HG03045 (cell line): Measurements from ENCODE around the gene MLLT3.

Source experiments
- ATAC-seq: cut with Tn5 transposase; IDR thresholded peaks from one replicate; pipeline ENCODE4 v1.9.1; 2021; ENCODE audit warnings: mild to moderate bottlenecking, moderate library complexity; ENCODE audit not compliant: unreplicated experiment

The MLLT3 gene

DNA sequence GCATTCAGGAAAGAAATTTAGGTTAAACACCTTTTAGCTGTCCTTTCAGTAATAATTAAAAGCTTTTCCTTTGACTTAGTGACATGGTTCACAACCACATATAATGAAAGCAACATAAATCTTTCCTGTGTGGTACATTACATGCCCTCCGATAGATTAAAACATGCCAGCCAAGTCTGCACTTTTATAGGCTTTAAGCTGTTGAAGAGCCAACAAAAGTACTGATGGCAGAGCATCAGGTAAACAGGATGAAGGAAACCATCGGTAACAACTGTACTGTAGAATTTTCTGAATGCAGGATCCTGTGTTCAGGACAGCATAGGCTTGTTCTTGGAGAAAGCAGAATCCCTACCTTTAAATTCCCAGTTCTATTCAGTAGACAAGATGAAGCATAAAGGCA is 226.6 kb downstream of the MLLT3 start:
- ATAC-seq, result no peak

DNA sequence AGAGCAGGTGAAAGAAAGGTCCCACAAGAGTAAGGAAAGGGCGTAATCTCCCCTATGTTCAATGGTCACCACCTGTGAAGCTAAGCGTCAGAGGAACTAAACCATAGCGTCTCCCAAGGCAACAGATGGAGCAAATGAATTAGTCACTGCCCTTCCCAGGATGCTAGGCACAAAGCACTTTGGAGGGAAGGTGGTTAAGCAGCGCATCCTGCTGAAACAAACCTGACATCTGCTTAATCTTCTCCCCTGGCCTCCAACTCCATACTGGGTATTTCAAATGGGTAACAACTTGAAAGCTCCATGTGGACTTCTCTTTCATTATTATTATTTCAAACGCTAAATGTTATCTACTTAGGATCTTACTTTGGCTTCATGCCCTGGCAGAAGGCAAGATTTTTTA is 227.3 kb downstream of the MLLT3 start:
- ATAC-seq, result no peak

DNA sequence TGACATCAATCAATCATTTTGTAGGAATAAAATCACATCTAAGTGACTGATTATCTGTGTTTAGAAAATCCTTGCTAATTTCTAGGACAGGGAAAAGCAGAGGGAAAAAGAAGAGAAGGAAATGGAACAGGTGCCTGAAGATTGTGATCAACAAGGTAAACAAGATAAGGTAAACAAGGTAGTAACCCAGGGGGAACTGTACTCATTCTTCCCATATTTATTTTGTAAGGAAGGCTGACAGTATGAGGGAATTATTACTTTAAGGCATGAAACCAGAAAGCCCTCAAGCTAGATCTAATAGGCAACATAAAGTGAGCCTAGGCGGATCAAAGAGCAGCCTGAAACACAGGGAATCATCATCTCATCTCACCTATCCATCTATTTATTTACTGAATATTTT is 231.1 kb downstream of the MLLT3 start:
- no peak for ATAC-seq

DNA sequence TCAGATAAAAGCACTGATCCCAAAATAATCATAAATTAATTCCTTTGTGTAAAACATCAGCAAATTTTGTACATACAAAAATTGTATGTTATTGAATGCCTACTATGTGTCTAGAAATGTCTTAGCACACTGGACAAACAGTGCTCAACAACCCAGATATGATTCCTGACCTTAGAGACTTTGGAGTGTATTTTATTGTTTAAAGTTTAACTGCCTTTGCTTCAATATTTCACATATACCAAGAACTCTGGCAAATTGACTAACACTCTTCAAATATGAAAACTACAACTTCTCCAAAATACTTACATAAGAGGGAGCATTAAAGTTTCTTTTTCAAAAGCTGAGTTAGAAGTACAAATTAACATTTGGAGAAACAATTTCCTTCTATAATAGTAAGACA is 231.9 kb downstream of the MLLT3 start:
- ATAC-seq, result no peak

DNA sequence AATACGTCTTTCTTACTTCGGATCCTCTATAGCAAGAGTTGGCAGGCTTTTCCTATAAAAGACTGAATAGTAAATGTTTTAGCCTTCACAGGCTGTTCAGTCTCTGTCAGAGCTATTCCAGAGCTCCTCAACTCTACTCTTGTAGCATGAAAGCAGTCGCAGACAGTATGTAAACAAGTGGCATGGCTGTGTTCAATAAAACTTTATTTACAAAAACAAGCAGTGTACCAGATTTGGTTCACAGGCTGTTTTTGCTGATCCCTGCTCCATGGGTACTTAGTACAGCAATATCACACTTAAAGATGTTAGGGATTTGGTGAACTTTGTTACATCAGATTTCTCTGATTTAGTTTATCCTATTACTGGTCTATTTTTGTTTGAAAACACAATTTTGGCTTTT is 235.2 kb downstream of the MLLT3 start:
- no peak for ATAC-seq

DNA sequence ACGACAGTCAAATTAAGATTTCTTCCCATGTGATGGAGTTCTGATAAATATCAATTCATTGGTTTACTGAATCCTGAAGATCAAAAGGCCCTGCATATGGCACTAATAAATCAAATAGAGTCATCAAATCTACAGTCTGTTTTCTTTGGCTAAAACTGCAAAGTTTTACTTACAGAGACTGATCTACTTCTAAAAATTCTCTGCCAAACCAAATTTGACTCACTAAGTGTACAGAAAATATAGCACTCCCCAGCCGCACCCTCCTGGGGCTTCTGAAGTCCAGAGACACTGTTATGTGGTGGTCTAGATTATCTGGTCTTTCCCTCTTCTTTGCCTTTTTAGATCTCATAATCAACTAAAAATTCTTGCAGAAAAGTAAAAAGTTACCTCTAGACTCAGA is 237.7 kb downstream of the MLLT3 start:
- ATAC-seq, result no peak

DNA sequence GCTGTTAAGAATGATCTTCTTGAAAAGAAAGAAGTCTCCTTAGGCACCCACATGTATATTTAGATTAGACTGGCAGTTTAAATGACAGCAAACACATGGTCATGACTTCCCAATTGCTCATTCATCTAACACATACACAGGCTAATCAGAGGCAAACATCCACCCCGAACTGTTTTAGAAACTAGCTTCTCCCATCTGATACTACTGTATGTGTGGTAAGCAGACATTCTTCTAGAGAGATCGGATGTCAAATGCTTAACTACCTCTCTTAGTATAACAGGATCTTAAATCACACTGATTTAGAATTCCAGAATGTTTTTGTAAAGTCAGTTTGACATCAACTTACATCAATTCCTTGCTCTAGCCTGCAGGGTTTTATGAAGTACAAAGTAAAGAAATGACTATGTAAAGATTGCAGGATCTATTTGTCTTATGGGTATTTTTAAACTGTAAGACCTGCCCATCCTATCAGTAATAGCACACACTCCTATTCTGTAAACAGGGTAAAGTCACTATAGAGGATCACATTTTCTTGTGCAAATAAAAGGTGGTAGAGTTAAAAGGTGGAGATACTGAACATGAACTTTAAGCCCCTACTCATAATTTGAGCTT is 239.7 kb downstream of the MLLT3 start:
- ATAC-seq, result no peak

DNA sequence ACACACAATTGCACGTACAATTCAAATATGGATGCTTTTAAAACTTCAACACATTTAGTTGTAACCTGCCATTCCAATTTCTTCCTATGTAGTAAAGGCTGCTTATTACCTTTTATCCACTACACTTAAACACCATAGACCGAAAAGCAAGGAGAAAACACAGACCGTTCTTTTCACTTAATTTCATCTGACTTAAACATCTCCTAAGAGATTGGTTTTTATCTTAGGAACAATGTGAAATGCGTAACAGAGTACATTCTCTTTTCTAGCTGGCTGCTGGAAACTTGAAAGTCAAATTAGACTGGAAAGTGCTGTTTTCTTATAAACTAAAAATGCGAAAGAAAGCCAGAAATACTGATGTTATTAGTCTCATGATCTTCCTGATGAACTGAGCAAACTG is 241.8 kb downstream of the MLLT3 start:
- no peak for ATAC-seq

DNA sequence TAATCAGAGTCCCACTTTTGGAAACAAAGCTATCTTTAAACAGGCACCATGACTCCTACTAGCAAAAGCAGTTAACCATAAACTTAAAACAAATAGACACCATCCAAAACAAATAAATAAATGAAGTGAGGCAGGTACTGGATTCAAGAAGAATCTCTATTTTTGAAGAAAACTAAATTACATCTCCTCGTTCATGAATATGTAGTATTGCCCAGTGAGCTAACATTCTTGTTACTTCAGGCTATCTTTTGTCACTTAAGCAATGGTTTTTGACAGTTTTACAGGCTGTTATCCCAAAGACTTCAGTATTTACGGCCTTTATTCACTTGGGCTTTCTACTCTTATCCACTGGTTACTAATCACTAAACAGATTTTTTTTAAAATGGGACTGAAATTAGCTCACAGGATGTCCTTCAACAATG is 242.5 kb downstream of the MLLT3 start:
- no peak for ATAC-seq

DNA sequence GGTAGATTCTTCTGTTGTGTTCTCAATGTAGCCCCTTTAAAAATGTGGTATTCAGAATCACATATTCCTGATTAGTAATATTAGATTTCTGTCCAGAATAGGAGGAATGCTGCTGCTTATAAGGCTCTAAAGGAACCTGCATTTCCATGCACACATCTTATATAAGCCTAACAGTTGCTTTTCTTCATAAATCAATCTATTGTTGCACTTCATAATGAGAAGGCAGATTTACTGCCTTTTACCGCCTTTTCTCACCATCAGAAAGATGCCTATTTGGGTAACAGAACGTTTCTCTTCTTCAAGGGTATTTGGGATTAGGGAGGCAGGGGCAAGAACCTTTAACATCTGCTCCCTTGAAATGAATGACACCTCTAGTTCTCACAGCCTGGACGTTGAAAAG is 243.4 kb downstream of the MLLT3 start:
- no peak for ATAC-seq

DNA sequence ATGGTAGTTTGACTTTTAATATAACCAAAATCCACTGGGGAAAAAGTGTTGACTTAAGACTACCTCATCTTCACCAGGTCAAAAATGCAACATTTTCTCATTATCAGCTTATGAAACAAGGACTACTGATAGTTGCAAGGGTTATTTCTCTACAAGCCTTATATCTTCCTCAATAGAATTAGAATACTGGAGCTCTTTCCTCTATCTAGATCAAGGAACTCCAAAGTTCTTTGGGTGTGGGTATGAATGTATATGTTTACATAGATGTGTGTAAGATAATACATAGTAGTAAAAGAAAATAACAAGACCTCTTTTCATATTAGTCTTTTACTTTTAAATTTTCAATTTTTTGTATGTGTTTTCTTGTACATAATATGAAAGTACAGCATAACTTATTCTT is 244.5 kb downstream of the MLLT3 start:
- no peak for ATAC-seq

DNA sequence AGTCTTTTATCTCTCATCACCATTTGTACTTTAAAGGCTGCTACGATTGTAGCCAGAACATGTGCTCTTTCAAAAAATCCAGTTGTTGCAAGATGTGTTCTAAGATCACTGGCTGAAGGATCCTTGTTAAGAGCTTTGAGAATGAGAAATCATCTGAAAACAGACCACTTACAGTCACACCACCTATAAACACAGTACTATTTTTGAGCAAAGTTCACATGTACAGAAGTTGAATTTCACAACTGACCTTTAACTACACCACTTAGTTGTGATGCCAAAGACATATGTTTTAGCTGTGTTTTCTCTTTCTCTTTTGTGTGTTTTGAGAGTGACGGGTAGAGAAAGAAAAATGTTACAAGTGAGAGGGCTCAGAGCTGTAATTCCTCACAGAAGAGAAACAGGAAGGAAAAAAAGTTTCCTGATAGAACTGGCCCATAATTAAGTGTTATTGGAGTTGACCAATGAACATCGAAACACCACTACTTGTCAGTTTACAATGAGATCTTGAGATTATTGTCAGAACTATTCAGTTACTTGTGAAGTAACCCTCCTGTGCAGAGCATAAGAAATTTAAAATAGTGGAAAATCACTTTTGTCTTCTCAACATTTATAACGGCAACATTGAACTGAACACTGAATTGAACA is 245.4 kb downstream of the MLLT3 start:
- no peak for ATAC-seq

DNA sequence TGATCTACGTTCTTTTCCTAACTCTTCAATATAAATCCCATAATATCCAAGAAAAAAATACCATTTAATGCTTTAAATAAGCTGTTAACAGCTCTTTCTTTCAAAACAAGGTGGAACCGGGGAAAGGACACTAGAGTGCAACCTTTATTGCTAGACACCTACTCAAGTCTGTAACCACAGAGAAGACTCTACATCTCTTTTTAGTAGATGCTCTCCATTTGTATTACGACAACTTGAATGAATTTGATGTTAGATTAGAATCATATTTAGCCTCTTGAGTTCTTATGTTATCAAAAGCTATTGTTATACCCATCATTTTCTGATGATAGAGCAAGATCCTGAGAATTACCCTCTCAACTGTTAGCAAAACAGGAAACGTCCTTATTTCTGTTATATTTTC is 246.3 kb downstream of the MLLT3 start:
- ATAC-seq, result no peak

DNA sequence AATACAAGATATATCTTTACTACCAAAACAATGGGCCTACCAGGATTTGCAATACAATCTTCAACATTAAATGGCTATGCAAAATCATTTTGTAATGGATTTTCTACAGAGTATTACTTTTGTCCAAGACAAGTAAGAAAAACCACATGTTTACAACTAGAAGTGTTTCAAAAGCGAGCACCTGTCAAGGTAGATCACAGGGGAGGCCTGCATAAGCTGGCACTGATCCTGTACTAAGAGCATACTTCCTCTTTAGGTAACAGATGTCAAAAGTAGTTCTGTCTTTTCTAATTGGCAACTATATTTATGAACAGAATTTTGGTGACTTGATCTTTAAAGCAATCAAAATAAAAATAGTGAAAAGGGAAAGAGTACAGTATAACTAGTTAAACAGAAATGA is 249.0 kb downstream of the MLLT3 start:
- no peak for ATAC-seq

DNA sequence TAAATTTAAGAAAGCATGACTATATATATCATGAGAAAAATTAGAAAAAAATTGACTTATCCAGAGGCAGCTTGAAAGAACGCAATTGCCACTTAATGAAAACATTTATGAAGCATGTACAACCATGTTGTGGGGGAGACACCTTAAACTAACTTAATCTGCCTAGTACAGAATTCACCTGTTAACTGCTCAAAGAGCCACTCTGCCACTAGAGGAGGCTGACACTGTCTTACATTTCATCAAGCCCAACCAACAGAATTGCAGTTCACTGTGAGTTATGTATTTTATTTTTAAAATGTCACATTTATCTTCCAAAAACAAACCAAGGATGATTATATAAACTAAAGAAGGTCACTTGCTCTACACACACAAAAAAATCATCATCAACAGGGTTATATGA is 252.9 kb downstream of the MLLT3 start:
- no peak for ATAC-seq

DNA sequence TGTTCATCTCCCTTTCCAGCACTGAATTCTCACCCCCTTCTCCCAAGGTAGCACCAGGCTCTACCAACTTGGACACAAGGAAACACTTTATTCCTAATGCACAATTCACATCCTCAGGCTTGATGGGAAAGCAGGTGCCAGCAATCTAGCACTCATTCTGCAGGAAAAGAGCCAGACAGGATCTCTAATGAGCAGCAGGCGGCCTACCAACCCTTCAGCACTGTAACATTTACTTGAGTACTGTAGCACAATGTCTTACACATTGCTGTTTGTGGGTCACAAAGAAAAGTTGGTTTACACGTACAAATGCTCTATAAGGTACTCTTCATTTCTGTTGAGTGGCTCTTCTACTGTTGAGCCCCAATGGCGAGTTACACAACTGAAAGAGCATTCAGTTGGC is 254.4 kb downstream of the MLLT3 start:
- no peak for ATAC-seq

DNA sequence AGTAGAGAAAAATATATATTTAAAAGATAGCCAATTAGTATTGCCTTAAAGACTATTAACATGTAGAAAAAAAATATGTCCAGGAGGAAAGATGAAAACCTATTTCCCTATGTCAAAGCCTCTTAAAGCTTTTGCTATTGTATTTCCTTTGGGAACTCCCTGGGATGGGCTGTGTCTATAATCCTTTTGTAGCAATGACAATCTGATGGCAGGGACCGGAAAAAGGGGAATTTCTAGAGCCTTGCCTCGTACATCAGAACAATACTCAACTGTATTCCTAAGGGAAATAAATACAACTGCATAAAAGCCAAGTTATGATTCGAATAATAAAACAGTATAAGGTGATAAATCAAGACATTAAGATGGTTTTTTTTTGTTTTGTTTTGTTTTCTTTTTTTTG is 257.3 kb downstream of the MLLT3 start:
- ATAC-seq, result no peak

DNA sequence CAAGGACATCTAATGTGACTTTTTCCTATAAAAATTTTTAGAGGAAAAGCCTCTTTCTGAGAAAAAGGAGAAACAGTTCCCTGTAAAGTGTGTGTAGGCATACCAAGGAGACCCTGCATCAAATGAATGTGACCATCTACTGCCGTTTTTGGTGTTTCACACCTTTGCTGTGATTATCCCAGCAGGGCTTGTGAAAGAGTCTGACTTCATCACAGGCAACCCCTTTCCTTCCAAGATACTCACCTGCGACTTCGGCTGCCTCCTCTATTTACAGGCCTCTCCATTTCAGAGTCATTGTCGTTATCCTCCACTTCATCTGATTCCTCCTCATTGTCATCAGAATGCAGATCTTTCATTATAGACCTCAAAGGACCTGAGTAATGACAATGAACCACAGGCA is 259.1 kb downstream of the MLLT3 start:
- ATAC-seq, result no peak

DNA sequence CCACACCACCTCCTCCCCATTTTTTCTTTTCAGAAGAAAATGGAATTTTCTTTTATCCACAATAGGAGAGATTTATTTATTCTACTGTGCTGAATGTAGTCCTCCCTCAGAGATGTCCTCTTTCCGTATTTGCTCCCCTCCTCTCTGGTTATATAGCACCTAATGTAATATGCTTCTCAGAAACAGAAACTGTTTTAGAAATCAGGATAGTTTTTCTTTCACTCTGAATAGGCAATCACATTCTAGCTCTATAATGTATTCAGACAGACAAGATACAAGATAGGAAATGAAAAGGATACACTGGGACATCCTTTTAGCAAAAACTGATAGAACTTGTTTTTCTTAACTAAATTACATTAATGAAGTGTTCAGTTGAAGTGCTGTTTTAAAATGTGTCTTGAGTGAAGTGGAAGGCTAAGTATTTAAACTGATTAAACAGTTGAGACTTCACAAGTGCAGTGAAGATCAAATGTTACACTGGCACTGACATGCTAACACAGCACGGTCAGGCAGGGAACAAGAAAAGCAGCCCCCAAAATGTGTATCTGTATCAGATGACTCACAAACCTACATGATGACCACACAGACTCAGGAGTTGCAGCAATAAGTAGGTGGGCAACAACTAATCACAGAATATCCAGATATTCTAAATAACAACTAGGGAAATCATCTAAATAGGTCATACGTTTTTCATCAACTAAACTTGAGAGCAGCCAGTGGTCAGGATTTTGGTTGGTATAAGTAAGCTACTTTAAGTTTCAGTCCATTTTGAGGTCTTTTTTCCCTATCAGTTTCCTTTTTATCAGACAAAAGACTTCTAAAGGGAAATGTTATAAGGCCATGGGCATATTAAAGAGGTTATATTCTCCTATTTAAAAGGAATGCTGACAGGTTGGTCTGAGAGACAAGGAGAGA is 260.4 kb downstream of the MLLT3 start:
- no peak for ATAC-seq

DNA sequence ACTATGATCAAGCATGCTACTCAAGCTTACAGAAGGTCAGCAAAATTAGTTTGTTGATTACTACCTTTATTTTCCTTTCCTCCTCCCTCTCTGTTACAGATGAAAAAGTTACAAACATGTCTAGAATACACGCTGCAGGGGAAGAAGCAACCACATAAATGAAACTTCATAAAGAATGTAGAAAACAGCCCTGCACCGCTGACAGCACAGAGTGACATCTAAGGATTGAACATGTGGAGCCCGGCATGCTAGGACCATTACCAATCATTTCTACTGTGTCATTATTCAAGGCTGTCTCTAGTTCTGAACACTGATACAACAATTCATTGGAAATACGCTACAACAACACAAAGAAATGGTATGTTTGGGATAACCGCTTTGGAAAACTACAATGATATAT is 261.1 kb downstream of the MLLT3 start:
- ATAC-seq, result no peak

DNA sequence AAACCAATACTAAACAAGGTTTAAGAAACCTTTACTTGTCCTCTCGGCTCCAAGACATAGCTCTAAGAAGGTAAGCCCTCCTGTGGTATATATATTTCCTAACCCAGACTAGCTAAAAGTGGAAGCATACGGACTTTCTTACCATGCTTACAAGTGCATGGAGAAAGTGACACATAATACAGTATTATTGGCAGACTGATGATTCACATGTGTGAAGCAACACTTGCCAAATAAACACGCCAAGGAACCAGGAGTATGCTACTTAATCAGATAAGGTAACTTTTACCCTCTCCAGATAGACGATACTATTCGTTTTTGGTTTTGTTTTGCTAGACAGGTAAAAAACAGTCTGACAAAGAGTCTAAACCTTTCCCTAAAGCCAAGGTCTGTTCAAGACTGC is 264.1 kb downstream of the MLLT3 start:
- ATAC-seq, result no peak

DNA sequence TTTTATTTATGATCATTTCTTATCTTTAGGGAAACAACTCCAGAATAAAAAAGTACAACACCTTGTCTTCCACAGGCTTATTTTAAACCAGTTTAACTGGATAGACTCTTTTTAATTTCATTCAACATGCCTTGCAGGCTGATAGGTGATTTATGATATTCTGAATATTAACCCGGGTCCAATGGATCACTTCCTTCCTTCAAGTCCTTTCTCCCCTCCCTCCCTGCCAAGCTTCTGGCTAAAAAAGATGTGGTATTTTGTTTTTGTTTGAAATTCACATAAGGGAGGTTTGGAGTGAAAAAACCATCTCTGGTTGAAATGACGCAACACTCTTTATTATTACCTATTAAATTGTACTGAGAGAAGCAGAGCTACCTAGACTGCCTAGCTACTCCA is 265.3 kb downstream of the MLLT3 start:
- no peak for ATAC-seq
